ENCODE results near the gene MMP24OS.

MMP24OS gene

GRCh38 chr20:35303382-35303734, 25.4 kb upstream of the MMP24OS start:
- DNase-seq (ENCODE audit: extremely low read depth, insufficient read length), result no peak
- Histone ChIP-seq H3K27me3 (replicated peaks; ENCODE audit: control insufficient read depth, insufficient read depth, low read length) (no peaks in the 10 kb centered on the region), H3K36me3 (ENCODE audit: control insufficient read depth, insufficient read depth, low read length) (peaks cover 15% of the 10 kb centered on the region), H3K4me3 (replicated peaks; ENCODE audit: low read depth, low read length) (no peak overlapping the region)
- no peak for TF ChIP-seq CTCF (IDR thresholded peaks at IDR 0.05; ENCODE audit: insufficient read depth, low read length, poor library complexity, severe bottlenecking)

- Histone ChIP-seq H3K27me3 (replicated peaks; ENCODE audit: control insufficient read depth, insufficient read depth, low read length) (no peaks in the 10 kb centered on the region), H3K36me3 (ENCODE audit: control insufficient read depth, insufficient read depth, low read length) (peaks cover 13% of the 10 kb centered on the region), H3K4me3 (replicated peaks; ENCODE audit: low read depth, low read length) (no peak overlapping the region)
- no peak for TF ChIP-seq CTCF (IDR thresholded peaks at IDR 0.05; ENCODE audit: insufficient read depth, low read length, poor library complexity, severe bottlenecking)
- no peak for DNase-seq (ENCODE audit: extremely low read depth, insufficient read length)
These were observed 24.8 kb upstream of the MMP24OS start for GRCh38 chr20:35302421-35303335.

GRCh38 chr20:35301426-35301825, 23.5 kb upstream of the MMP24OS start:
- Histone ChIP-seq H3K4me3 (replicated peaks; ENCODE audit: low read depth, low read length) (no peak overlapping the region), H3K36me3 (ENCODE audit: control insufficient read depth, insufficient read depth, low read length) (peaks cover 13% of the 10 kb centered on the region), H3K27me3 (replicated peaks; ENCODE audit: control insufficient read depth, insufficient read depth, low read length) (no peaks in the 10 kb centered on the region)
- no peak for TF ChIP-seq CTCF (IDR thresholded peaks at IDR 0.05; ENCODE audit: insufficient read depth, low read length, poor library complexity, severe bottlenecking)
- DNase-seq (ENCODE audit: extremely low read depth, insufficient read length), result no peak

- H3K4me3 ChIP-seq (replicated peaks; ENCODE audit: low read depth, low read length), result no peak overlapping the region
These were observed 22.7 kb upstream of the MMP24OS start for GRCh38 chr20:35300469-35301262.

GRCh38 chr20:35299780-35300179, 21.9 kb upstream of the MMP24OS start:
- Histone ChIP-seq H3K27me3 (replicated peaks; ENCODE audit: control insufficient read depth, insufficient read depth, low read length) (no peaks in the 10 kb centered on the region), H3K36me3 (ENCODE audit: control insufficient read depth, insufficient read depth, low read length) (peaks cover 7% of the 10 kb centered on the region), H3K4me3 (replicated peaks; ENCODE audit: low read depth, low read length) (no peak overlapping the region)
- no peak for TF ChIP-seq CTCF (IDR thresholded peaks at IDR 0.05; ENCODE audit: insufficient read depth, low read length, poor library complexity, severe bottlenecking)
- DNase-seq (ENCODE audit: extremely low read depth, insufficient read length), result no peak

More at GRCh38 chr20:35300469-35301262, 22.7 kb upstream of the MMP24OS start:
- peaks cover 9% of the 10 kb centered on the region for H3K36me3 ChIP-seq (ENCODE audit: control insufficient read depth, insufficient read depth, low read length)
- DNase-seq (ENCODE audit: extremely low read depth, insufficient read length), result no peak
- no peaks in the 10 kb centered on the region for H3K27me3 ChIP-seq (replicated peaks; ENCODE audit: control insufficient read depth, insufficient read depth, low read length)
- TF ChIP-seq CTCF (IDR thresholded peaks at IDR 0.05; ENCODE audit: insufficient read depth, low read length, poor library complexity, severe bottlenecking), result no peak

Data from GM06990 (cell line).